GM21360 (cell line): ENCODE results near the gene OVCH1.

Experiments
- ATAC-seq: cut with Tn5 transposase; IDR thresholded peaks from one replicate; pipeline ENCODE4 v1.9.1; 2021; ENCODE audit warnings: mild to moderate bottlenecking, moderate library complexity; ENCODE audit not compliant: unreplicated experiment

OVCH1 gene, protein sequence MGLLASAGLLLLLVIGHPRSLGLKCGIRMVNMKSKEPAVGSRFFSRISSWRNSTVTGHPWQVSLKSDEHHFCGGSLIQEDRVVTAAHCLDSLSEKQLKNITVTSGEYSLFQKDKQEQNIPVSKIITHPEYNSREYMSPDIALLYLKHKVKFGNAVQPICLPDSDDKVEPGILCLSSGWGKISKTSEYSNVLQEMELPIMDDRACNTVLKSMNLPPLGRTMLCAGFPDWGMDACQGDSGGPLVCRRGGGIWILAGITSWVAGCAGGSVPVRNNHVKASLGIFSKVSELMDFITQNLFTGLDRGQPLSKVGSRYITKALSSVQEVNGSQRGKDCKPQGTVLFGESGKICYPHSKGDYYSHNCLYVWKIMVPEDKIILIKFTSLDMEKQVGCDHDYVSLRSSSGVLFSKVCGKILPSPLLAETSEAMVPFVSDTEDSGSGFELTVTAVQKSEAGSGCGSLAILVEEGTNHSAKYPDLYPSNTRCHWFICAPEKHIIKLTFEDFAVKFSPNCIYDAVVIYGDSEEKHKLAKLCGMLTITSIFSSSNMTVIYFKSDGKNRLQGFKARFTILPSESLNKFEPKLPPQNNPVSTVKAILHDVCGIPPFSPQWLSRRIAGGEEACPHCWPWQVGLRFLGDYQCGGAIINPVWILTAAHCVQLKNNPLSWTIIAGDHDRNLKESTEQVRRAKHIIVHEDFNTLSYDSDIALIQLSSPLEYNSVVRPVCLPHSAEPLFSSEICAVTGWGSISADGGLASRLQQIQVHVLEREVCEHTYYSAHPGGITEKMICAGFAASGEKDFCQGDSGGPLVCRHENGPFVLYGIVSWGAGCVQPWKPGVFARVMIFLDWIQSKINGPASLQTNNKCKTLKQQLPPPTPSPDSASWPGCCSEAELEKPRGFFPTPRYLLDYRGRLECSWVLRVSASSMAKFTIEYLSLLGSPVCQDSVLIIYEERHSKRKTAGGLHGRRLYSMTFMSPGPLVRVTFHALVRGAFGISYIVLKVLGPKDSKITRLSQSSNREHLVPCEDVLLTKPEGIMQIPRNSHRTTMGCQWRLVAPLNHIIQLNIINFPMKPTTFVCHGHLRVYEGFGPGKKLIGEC

GRCh38 chr12:29497588-29497987 is at the start of gene OVCH1:
OVCH1 (minus strand) TSS chr12:29497686; CDS start chr12:29497686, 0 bp downstream.
- no peak for ATAC-seq

- ATAC-seq = no peak
Observed at GRCh38 chr12:29547151-29547632, 49.7 kb upstream of the OVCH1 start.

DNA sequence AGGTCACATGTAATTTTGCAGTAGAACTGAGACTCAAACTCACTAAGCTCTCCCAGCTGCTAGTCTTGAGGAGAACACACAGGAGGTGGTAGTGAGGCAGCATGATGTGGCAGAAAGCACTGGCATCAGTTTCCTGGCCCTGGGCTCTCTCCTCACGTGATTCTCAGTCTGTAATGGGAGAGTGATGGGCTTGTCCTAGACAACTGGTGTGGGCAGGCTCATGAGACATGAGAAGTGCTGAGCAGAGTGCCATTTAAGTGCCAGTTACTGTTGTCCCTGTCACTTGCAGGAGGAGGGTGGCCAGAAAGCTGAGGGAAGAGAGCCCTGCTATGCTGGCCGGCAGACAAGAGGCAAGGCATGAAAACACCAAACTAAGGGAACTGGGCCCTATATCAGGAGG is 48.5 kb upstream of the OVCH1 start:
- no peak for ATAC-seq

DNA sequence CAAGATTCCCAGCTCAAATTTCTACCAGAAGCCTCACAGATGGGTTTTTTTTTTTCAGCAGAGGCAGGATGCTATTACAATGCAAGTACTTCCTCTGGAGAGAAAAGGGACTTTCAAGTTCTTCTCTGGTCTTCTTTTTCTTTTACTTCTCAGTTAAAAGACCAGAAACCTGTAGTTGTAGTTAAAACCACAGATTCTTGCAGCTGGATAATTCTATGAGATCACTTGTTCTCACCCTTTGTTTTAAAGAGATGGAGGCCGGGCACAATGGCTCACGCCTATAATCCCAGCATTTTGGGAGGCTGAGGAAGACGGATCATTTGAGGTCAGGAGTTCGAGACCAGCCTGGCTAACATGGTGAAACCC is 47.6 kb upstream of the OVCH1 start:
- no peak for ATAC-seq

DNA sequence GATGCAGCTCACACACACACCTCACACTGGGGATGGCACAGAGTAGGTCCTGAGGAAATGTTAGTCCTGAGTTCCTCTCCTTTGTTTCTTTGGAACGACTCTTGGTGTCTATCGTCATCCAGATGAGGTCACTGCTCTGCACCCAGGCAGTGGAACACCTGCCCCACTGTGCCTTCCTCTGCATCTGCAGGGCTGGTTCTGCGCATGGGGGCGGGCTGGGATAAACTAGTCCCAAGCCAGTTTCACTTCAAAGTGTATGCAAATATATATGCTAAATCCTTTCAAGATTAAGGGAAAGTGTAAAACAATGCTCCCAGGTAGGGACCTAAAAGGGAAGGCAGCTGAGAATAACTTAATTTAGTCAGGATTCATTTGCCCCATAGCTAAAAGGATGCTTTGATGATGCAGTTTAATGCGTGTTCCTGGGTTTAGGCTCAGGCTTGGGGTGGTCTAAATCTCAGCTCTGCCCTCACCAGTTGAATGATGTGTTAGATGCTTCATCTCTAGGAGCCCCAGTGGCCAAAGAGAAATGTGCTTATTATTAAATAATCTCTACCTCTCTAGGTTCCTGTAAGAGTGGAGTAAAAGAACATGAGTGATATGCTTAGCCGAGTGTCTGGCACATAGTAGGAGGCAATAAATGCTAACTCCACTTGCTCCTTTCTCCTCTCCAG is 47.1 kb upstream of the OVCH1 start:
- ATAC-seq = no peak

DNA sequence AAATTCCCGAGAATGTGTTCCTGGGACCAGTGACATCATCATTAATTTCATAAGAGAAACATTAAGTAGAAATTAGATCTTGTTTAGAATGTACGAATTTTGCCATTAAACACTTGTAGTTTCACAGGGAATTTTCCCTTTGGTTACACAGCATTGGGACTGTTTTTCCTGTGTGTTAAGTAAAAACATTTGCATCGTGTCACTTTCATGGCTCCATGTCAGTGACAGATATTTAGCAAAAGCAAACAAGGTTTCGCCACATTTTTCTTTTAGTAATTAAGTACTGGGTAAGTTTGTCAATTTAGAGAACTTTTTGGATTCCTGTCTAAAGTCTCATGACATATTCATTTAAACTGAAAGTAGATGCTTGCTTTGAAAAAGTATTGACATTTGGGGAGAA is 45.5 kb upstream of the OVCH1 start:
- ATAC-seq = no peak

GRCh38 chr12:29537298-29537697 is 39.8 kb upstream of the OVCH1 start:
- no peak for ATAC-seq

GRCh38 chr12:29534935-29535334 is 37.4 kb upstream of the OVCH1 start:
- ATAC-seq = no peak

DNA sequence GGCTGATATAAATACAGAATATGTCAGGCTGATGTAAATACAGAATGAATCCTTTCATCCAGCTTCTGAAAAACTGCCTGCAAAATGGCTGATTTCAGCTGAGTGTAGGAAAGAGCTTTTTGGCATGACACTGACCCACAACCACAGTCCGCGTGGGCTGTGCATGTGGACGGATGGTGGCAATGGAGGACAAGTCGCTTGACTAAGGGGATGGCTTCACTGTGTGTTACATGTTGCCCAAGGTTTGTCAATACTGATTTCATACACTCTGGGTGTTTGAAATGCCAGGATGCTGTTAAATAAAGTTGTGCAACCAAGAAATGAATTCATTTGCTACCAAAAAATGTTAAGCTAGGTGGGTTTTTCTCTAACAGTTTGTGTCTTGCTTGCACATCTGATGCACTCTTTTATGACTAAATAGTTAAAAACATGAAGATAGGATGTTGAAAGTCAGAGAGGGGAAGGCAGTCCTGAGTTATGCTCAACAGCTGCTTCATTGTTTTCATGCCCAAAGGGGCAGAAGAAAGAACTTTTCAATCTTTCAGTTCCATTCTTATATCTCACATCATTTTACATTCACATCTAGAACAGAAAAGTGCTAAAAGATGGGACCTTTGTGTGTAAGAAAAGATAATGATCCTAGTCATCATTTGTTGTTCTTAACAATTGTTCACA is 36.5 kb upstream of the OVCH1 start:
- no peak for ATAC-seq

GRCh38 chr12:29531471-29531870 is 34.0 kb upstream of the OVCH1 start:
- ATAC-seq = no peak

DNA sequence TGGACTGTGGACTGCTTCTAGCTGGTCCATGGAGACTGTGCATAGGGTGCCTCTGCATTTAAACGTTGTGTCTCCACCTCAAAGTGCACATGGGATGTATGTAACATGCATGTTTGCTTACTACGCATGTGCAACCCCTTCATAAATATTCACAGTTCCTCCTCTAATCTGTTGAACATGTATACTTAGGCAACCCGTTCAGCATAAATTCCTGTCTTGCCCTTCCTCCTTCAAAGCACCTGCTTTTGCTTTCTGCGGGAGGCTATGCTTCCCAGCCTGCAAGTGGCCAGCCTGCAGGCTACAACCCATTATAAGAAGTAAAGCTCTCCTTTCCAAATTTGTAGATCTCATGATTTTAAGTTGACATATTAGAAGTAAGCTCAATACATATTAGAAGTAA is 33.0 kb upstream of the OVCH1 start:
- no peak for ATAC-seq

GRCh38 chr12:29528161-29528560 is 30.7 kb upstream of the OVCH1 start:
- no peak for ATAC-seq

GRCh38 chr12:29521951-29522350 is 24.5 kb upstream of the OVCH1 start:
- no peak for ATAC-seq

DNA sequence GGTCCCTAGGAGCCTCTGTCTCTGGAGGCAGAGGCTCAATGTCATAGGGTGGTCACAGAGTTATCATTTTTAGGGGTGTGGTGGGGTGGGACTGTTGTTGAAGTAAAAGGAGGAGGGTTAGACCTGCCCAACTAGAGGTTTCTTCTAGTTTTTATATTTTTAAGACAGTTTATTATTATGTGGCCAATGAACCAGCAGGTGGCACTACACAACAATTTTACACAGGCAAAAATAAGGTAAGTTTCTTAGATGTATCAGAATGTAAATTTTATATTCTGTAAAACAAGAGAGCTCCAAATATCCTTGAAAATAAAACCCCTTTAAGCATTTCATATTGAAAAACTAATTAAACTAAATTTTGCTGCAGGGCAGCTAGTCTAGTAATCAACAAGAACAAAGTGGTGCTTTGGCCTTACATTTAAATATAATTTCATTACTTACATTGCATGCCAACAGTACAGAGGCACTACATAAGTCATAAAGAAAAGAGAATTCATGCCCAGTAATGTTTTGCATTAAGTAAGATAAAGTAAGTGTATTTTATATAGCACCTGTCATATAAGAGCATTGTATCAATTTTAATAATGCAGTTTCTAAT is 22.2 kb upstream of the OVCH1 start:
- ATAC-seq = no peak

DNA sequence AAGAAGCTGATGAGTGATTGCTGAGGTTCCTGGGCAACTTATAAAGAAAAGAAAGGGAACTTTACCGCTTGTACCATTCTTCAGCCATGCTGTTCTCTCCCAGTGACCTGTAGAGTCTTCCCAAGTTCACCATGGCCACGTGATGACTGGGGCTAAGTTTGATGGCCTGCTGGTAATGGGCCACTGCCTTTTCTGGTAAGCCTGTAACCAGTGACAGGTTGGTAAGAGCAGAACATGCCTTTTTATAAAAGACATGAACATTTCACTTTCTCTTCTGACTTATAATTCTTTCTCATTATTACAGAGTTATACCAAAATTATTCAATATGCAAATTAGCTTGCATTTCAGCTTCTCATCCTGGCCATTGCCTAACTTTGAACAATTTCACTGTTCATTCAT is 20.9 kb upstream of the OVCH1 start:
- no peak for ATAC-seq

- ATAC-seq = no peak
Observed at GRCh38 chr12:29517264-29517663, 19.8 kb upstream of the OVCH1 start.

GRCh38 chr12:29516431-29516875 is 19.0 kb upstream of the OVCH1 start:
- no peak for ATAC-seq

- ATAC-seq = no peak
Observed at GRCh38 chr12:29510591-29511185, 13.2 kb upstream of the OVCH1 start.

GRCh38 chr12:29509503-29509902 is 12.0 kb upstream of the OVCH1 start:
- no peak for ATAC-seq

GRCh38 chr12:29508949-29509348 is 11.5 kb upstream of the OVCH1 start:
- ATAC-seq = no peak
